Neural cell (in vitro differentiated cells): Measurements from ENCODE around the gene FBXO3.

Source experiments
- EZH2 ChIP-seq: fragments of 200-600, 300-800 bp; shearing (Covaris generic), sonication (generic); IDR thresholded peaks from 2 replicates; pipeline ENCODE4 v1.6.1; 2014; ENCODE audit warnings: antibody characterized with exemption, low read length, borderline replicate concordance, mild to moderate bottlenecking; ENCODE audit not compliant: insufficient read depth, poor library complexity, severe bottlenecking
- RAD21 ChIP-seq: fragments of 450-650 bp; conservative IDR thresholded peaks from 2 replicates; pipeline ENCODE4 v1.6.1; 2014; ENCODE audit warnings: antibody characterized with exemption, mild to moderate bottlenecking, moderate library complexity
- SMC3 ChIP-seq: fragments of 450-650 bp; conservative IDR thresholded peaks from 2 replicates; pipeline ENCODE4 v1.6.1; 2014; ENCODE audit warnings: antibody characterized with exemption, mild to moderate bottlenecking, moderate library complexity; ENCODE audit not compliant: poor library complexity
- TAF1 ChIP-seq: IDR thresholded peaks from 2 replicates; pipeline ENCODE4 v1.6.1; 2012; ENCODE audit warnings: low read depth
- TF ChIP-seq, protein P1 (sequence below): fragments of 450-650 bp; IDR thresholded peaks from 2 replicates; pipeline ENCODE4 v1.5.1; 2014; ENCODE audit warnings: antibody characterized with exemption, mild to moderate bottlenecking, moderate library complexity; ENCODE audit not compliant: poor library complexity, severe bottlenecking

DNA sequence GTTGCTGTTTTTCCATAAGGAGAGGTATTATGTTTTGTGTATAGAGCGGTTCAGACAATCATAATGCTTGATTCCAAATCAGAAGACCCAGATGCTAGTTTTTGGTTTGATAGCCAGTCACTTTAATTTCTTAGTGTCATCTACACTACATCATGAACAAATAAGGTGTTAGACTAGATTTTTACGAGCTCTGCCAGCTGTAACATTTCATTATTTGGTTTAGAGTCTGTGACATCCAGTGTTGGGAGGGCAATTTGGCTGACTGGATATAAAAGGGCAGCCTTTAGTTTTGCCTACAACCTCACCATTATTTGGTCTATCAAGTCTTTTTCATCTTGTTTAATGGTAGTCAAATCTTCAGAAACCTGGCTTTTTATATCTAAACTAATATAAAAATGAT is 30.2 kb upstream of the FBXO3 start:
- TF ChIP-seq TAF1 (no peak), EZH2 (no peak), RAD21 (no peak), SMC3 (no peak)
- TF ChIP-seq, protein P1, sequence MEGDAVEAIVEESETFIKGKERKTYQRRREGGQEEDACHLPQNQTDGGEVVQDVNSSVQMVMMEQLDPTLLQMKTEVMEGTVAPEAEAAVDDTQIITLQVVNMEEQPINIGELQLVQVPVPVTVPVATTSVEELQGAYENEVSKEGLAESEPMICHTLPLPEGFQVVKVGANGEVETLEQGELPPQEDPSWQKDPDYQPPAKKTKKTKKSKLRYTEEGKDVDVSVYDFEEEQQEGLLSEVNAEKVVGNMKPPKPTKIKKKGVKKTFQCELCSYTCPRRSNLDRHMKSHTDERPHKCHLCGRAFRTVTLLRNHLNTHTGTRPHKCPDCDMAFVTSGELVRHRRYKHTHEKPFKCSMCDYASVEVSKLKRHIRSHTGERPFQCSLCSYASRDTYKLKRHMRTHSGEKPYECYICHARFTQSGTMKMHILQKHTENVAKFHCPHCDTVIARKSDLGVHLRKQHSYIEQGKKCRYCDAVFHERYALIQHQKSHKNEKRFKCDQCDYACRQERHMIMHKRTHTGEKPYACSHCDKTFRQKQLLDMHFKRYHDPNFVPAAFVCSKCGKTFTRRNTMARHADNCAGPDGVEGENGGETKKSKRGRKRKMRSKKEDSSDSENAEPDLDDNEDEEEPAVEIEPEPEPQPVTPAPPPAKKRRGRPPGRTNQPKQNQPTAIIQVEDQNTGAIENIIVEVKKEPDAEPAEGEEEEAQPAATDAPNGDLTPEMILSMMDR, result no peak
